ENCODE measurements around the gene CCNE1.

- TF ChIP-seq CTCF (IDR thresholded peaks at IDR 0.05 in 4 of 5, conservative IDR thresholded peaks at IDR 0.05 in 1 of 5) (no peak), POLR2A (IDR thresholded peaks at IDR 0.05) (no peak)
Observed at GRCh38 chr19:29841559-29842367, 30.0 kb downstream of the CCNE1 start.
